GM12874 (cell line): ENCODE measurements around the gene KRTAP10-10.

Experiments
- CTCF ChIP-seq: IDR thresholded peaks from 2 replicates; pipeline ENCODE4 v1.5.1; 2011; ENCODE audit warnings: low read depth, mild to moderate bottlenecking, control low read depth, low read length, moderate library complexity; ENCODE audit not compliant: insufficient read depth

KRTAP10-10 gene

GRCh38 chr21:44658541-44658910 lies 21.4 kb downstream of the KRTAP10-10 start:
- TF ChIP-seq CTCF = no peak

- no peak for TF ChIP-seq CTCF
Observed at GRCh38 chr21:44658913-44659595, 21.9 kb downstream of the KRTAP10-10 start.

GRCh38 chr21:44664691-44665090 lies 27.5 kb downstream of the KRTAP10-10 start:
- TF ChIP-seq CTCF = no peak

GRCh38 chr21:44666401-44667320 lies 29.5 kb downstream of the KRTAP10-10 start, which contains the start of gene KRTAP12-2:
Gene KRTAP12-2, minus strand, starts transcription at chr21:44666927. Its CDS starts 41 bp downstream, at chr21:44666886.
- no peak for TF ChIP-seq CTCF

- no peak for TF ChIP-seq CTCF
Observed at GRCh38 chr21:44667612-44668011, 30.5 kb downstream of the KRTAP10-10 start.

- no peak for TF ChIP-seq CTCF
Observed at GRCh38 chr21:44670642-44671432, 33.7 kb downstream of the KRTAP10-10 start.

GRCh38 chr21:44671911-44672310 lies 34.8 kb downstream of the KRTAP10-10 start:
- TF ChIP-seq CTCF = no peak
